Breast epithelium (tissue), 3 donors: ENCODE data around the gene FARP1.

Source experiments
- CTCF ChIP-seq, 3 donors: fragments of 450-650 bp; IDR thresholded peaks; one replicate each; pipeline ENCODE4 v1.5.1; 2016 to 2017; ENCODE audit warnings: antibody characterized with exemption in 3 of 3, mild to moderate bottlenecking in 3 of 3, moderate library complexity in 3 of 3
- POLR2AphosphoS5 ChIP-seq, 3 donors: sonication (generic); formaldehyde crosslinking; IDR thresholded peaks; one replicate each; pipeline ENCODE4 v1.6.1; 2017; ENCODE audit warnings: antibody characterized with exemption in 3 of 3

GRCh38 chr13:98459171-98459681 is 316.3 kb downstream of the FARP1 start:
- no peak for TF ChIP-seq POLR2AphosphoS5 (IDR thresholded peaks at IDR 0.05)
- no peak for TF ChIP-seq CTCF (IDR thresholded peaks at IDR 0.05)
